Measurements from ENCODE around the gene MPRIP.
"Not testable (repeated sequence)": the region's sequence is repeated elsewhere in the genome, so short reads cannot be mapped to it uniquely, and the experiment has no call there.

DNA sequence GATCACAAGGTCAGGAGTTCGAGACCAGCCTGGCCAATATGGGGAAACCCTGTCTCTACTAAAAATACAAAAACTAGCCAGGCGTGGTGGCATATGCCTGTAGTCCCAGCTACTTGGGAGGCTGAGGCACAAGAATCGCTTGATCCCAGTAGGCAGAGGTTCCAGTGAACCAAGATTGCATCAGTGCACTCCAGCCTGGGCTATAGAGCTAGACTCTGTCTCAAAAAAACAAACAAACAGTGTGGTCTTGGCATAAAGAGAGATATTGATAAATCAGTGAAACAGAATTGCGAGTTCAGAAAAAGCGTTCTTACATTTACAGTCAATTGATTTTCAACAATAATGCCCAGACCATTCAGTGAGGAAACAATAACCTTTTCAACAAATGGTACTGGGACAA lies 153.2 kb downstream of the MPRIP start:
- TF ChIP-seq, protein P1, sequence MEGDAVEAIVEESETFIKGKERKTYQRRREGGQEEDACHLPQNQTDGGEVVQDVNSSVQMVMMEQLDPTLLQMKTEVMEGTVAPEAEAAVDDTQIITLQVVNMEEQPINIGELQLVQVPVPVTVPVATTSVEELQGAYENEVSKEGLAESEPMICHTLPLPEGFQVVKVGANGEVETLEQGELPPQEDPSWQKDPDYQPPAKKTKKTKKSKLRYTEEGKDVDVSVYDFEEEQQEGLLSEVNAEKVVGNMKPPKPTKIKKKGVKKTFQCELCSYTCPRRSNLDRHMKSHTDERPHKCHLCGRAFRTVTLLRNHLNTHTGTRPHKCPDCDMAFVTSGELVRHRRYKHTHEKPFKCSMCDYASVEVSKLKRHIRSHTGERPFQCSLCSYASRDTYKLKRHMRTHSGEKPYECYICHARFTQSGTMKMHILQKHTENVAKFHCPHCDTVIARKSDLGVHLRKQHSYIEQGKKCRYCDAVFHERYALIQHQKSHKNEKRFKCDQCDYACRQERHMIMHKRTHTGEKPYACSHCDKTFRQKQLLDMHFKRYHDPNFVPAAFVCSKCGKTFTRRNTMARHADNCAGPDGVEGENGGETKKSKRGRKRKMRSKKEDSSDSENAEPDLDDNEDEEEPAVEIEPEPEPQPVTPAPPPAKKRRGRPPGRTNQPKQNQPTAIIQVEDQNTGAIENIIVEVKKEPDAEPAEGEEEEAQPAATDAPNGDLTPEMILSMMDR (IDR thresholded peaks at IDR 0.05; ENCODE audit: poor library complexity): not testable (repeated sequence)
- not testable (repeated sequence) for TF ChIP-seq EZH2 (IDR thresholded peaks at IDR 0.05; ENCODE audit: borderline replicate concordance)
